ENCODE measurements around the gene MYO1D. TPM values are rescaled to one million over a fixed set of nuclear protein-coding genes. Genes with fewer than 3 reads are reported as not detected.

MYO1D gene
- total and polyA plus RNA-seq, 8 donors: 16.7 to 43.0 (median 29.4) TPM

- TF ChIP-seq, protein P1, sequence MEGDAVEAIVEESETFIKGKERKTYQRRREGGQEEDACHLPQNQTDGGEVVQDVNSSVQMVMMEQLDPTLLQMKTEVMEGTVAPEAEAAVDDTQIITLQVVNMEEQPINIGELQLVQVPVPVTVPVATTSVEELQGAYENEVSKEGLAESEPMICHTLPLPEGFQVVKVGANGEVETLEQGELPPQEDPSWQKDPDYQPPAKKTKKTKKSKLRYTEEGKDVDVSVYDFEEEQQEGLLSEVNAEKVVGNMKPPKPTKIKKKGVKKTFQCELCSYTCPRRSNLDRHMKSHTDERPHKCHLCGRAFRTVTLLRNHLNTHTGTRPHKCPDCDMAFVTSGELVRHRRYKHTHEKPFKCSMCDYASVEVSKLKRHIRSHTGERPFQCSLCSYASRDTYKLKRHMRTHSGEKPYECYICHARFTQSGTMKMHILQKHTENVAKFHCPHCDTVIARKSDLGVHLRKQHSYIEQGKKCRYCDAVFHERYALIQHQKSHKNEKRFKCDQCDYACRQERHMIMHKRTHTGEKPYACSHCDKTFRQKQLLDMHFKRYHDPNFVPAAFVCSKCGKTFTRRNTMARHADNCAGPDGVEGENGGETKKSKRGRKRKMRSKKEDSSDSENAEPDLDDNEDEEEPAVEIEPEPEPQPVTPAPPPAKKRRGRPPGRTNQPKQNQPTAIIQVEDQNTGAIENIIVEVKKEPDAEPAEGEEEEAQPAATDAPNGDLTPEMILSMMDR (IDR thresholded peaks at IDR 0.05): peak in 2 of 4 donors; percentile 28
- no peak for DNase-seq
- H3K36me3 ChIP-seq: no peaks in the 10 kb centered on the region
- peak overlapping the region in 2 of 4 donors; percentile 8 to 10 for H3K27ac ChIP-seq
- H3K4me1 ChIP-seq: peaks cover 0 to 9% (median 7%) of the 10 kb centered on the region in 3 donors
- intact Hi-C loops (cut with DNase I): loop anchor here in 2 of 3 donors (5.0 to 10.0 kb wide), 3 partner anchors 98 to 273 kb away; partner anchors contain the start of gene CDK5R1 (in 1 of the 2)
- H3K9me3 ChIP-seq: no peaks in the 10 kb centered on the region
- WGBS, 2 donors: 55 to 56% methylated on average over 7 of the region's 7 CpGs
- no peaks in the 10 kb centered on the region for H3K27me3 ChIP-seq
- FAIRE-seq: peak; percentile 85
- ATAC-seq: peak; percentile 96 to 97 (median 97)
- no peak overlapping the region for H3K4me3 ChIP-seq
These were observed 121.7 kb downstream of the MYO1D start for GRCh38 chr17:32755045-32755805.

GRCh38 chr17:32752934-32753333, 124.0 kb downstream of the MYO1D start:
- peaks cover 0 to 10% (median 9%) of the 10 kb centered on the region in 3 donors for H3K4me1 ChIP-seq
- intact Hi-C loops (cut with DNase I): loop anchor here in 1 of 3 donors (10.0 kb wide), 1 partner anchor 268 kb away; the partner anchor contains the start of gene CDK5R1
- no peak overlapping the region for H3K4me3 ChIP-seq
- FAIRE-seq (no peak), DNase-seq (no peak), ATAC-seq (no peak)
- H3K27ac ChIP-seq: no peak overlapping the region
- H3K27me3 ChIP-seq: no peaks in the 10 kb centered on the region
- H3K36me3 ChIP-seq: no peaks in the 10 kb centered on the region
- WGBS, 2 donors: 96 to 98% methylated on average over 4 of the region's 4 CpGs
- H3K9me3 ChIP-seq: no peaks in the 10 kb centered on the region
- TF ChIP-seq, protein P1 (IDR thresholded peaks at IDR 0.05): no peak

DNA sequence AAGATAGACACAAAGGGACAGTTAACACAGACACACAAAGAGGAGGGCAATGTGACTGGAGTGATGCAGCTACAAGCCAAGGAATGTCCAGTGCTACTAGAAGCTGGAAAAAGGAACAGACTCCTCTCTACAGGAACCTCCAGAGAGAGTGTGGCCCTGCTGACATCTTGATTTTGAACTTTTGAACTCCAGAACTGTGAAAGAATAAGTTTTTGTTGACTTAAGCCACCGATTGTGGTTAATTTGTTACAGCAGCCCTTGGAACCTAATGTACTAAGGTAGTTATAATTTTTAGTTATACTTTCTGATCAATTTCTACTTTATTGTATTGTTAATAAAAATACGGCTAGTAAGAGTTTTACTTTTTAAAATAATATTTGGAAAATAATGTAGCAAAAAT, 129.1 kb downstream of the MYO1D start:
- DNase-seq (no peak), ATAC-seq (peak in 3 of 4 donors; percentile 23 to 34 (median 27)), FAIRE-seq (no peak)
- H3K27ac ChIP-seq: no peak overlapping the region
- intact Hi-C loops (cut with DNase I): no loop called here
- TF ChIP-seq, protein P1 (IDR thresholded peaks at IDR 0.05): no peak
- no peaks in the 10 kb centered on the region for H3K27me3 ChIP-seq
- no peaks in the 10 kb centered on the region for H3K9me3 ChIP-seq
- H3K36me3 ChIP-seq: no peaks in the 10 kb centered on the region
- peaks cover 0 to 13% (median 4%) of the 10 kb centered on the region in 3 donors for H3K4me1 ChIP-seq
- WGBS, 2 donors: 36 to 41% methylated on average over 2 of the region's 2 CpGs
- no peak overlapping the region for H3K4me3 ChIP-seq

- TF ChIP-seq, protein P1 (IDR thresholded peaks at IDR 0.05): no peak
- Histone ChIP-seq H3K36me3 (no peaks in the 10 kb centered on the region), H3K4me3 (no peak overlapping the region), H3K27me3 (no peaks in the 10 kb centered on the region), H3K27ac (no peak overlapping the region), H3K4me1 (peaks cover 0 to 13% (median 4%) of the 10 kb centered on the region in 3 donors), H3K9me3 (no peaks in the 10 kb centered on the region)
- DNase-seq (no peak), FAIRE-seq (no peak), ATAC-seq (no peak)
- intact Hi-C loops (cut with DNase I): no loop called here
- 94 to 97% methylated on average over 2 of the region's 2 CpGs for WGBS, 2 donors
These were observed 130.2 kb downstream of the MYO1D start for GRCh38 chr17:32746698-32747097.

DNA sequence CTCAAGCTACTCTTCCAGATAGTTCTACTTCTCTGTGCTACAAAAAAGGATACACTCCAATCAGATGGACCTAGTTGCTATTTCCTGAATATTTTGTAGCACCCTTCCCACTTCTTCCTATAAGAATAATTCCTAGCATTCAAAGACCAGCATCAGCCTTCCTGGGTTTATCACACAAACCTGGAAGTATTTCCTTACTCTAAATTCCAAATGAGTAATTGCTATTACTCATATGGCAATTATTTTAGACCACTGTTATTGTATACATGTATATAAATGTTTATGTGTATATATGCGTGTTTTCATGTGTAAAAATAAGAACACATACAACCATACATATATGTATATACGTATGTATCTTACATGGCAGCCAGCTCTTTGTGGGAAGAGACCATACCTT, 130.6 kb downstream of the MYO1D start:
- intact Hi-C loops (cut with DNase I): no loop called here
- no peaks in the 10 kb centered on the region for H3K27me3 ChIP-seq
- DNase-seq: no peak
- H3K36me3 ChIP-seq: no peaks in the 10 kb centered on the region
- WGBS, 2 donors: 95 to 96% methylated on average over 2 of the region's 2 CpGs
- no peak for FAIRE-seq
- ATAC-seq: no peak
- no peaks in the 10 kb centered on the region for H3K9me3 ChIP-seq
- H3K4me1 ChIP-seq: peaks cover 0 to 10% (median under 1%) of the 10 kb centered on the region in 3 donors
- H3K27ac ChIP-seq: no peak overlapping the region
- H3K4me3 ChIP-seq: no peak overlapping the region
- TF ChIP-seq, protein P1 (IDR thresholded peaks at IDR 0.05): no peak

Data from pancreas (tissue), 10 donors.